Activated naive CD8-positive, alpha-beta T cell treated with anti-CD3 and anti-CD28 coated beads, Interleukin-2, amount 10 ng/mL, durations not matched to agents 7 days and 5 days (primary cell): ENCODE measurements around the gene CCDC194. TPM values are rescaled to one million over a fixed set of nuclear protein-coding genes. Genes with fewer than 3 reads are reported as not detected.

Experiments used
- ATAC-seq: fragments of 150-1000 bp; cut with Tn5 transposase; one replicate; pipeline ENCODE4 v1.10.0; 2021; ENCODE audit warnings: low read depth, moderate library complexity
- POLR2A ChIA-PET: fragments of 350-600 bp; sonication (Branson Sonifier 250); formaldehyde crosslinking; loops from one replicate; lab custom pipeline; 2021; ENCODE audit warnings: antibody characterized with exemption; lab: Charles Lee
- DNase-seq: peaks from one replicate; pipeline ENCODE4 v3.0.0; 2021
- H3K27ac Mint-ChIP-seq: one replicate; pipeline ENCODE4 v1.8.0; 2022; ENCODE audit warnings: mild to moderate bottlenecking, mixed read lengths
- H3K27me3 Mint-ChIP-seq: one replicate; pipeline ENCODE4 v1.8.0; 2022; ENCODE audit warnings: mild to moderate bottlenecking, moderate library complexity, mixed read lengths
- H3K36me3 Mint-ChIP-seq: one replicate; pipeline ENCODE4 v1.8.0; 2021; ENCODE audit warnings: mild to moderate bottlenecking, mixed read lengths
- H3K4me1 Mint-ChIP-seq: one replicate; pipeline ENCODE4 v1.8.0; 2021; ENCODE audit warnings: mixed read lengths
- H3K4me3 Mint-ChIP-seq: one replicate; pipeline ENCODE4 v1.8.0; 2022; ENCODE audit warnings: mild to moderate bottlenecking, moderate library complexity, mixed read lengths
- H3K9me3 Mint-ChIP-seq: one replicate; pipeline ENCODE4 v1.8.0; 2021; ENCODE audit warnings: mixed read lengths
- total RNA-seq, 2 experiments: library from RNA; stranded (reverse); gene quantifications; one replicate each; pipeline ENCODE4 v1.2.3, GENCODE V29; 2021

The CCDC194 gene
- total RNA-seq, 2 experiments from 2014 or later, result 4.7 to 5.4 TPM

DNA sequence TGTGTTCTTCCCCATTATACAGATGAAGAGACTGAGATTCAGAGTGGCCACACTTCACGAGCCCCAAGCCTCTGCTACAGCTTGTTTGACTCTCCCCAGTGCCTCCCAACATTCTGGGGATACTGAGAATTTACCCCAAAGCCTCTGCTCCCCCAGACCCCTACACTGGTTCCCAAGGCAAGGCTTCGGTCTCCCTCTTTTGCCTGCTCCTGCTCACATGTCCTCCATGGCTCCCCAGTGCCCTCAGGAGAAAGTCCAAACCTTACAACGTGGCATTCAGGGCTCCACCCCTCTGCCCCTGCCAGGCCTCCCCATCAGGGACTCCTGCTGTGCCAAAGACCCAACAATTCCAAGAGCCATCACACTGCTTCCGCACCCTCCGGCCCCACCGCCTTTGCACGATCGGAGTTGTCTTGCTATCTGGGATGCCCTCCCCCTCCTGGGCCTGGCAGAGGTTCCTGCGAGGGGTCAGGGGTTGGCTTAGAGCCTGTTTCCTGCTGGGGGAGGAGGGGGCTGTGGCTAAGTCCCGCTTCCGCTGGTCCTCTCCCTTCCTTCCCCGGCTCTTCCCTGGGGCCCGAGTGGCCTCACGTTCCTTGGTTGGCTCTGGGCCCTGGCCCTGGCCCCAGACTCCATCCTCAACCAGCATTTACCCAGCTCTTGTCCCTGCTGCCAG lies 41.3 kb downstream of the CCDC194 start:
- Mint-ChIP-seq H3K36me3 (no peaks in the 10 kb centered on the region), H3K4me1 (peaks cover 16% of the 10 kb centered on the region), H3K27me3 (peaks cover 32% of the 10 kb centered on the region), H3K9me3 (no peaks in the 10 kb centered on the region), H3K27ac (no peak overlapping the region), H3K4me3 (no peak overlapping the region)
- DNase-seq (no peak), ATAC-seq (no peak)
- POLR2A ChIA-PET, result no interaction called here

DNA sequence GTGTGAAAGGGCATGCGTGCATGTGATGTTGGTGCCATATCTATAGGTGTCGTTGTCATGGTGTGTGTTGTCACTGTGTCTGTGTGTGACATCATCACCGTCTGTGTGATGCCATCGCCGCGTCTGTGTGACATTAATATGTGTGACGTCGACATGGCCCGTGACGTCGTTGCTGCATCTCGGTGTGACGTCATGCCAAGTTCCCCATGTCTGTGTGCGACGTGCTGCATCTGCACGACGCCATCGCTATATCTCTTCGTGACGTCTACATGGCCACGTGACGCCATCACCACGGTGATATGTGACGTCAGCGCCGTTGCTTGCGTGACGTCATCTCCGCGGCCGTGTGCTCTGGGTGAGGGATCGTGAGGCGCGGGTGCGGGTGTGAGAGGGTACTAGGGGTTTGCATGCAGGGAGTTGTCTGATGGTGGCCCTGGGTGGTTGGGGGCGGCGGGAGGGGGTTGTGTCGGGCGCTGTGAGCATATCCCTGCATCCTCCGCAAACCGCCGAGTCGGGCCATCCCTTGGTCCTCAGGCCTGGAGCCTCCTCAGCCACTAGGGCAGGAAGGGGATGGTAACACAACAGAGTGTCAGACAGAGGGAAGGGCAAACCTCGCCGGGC lies 42.1 kb downstream of the CCDC194 start:
- POLR2A ChIA-PET, result no interaction called here
- H3K4me1 Mint-ChIP-seq, result peaks cover 19% of the 10 kb centered on the region
- no peaks in the 10 kb centered on the region for H3K9me3 Mint-ChIP-seq
- peaks cover 32% of the 10 kb centered on the region for H3K27me3 Mint-ChIP-seq
- no peaks in the 10 kb centered on the region for H3K36me3 Mint-ChIP-seq
- ATAC-seq (no peak), DNase-seq (no peak)
- peak overlapping the region; percentile 42 for H3K27ac Mint-ChIP-seq
- H3K4me3 Mint-ChIP-seq, result peak overlapping the region; percentile 39

GRCh38 chr19:17348700-17349099 lies 45.3 kb downstream of the CCDC194 start:
- no peaks in the 10 kb centered on the region for H3K36me3 Mint-ChIP-seq
- H3K4me3 Mint-ChIP-seq, result peak overlapping the region; percentile 39
- H3K27ac Mint-ChIP-seq, result no peak overlapping the region
- ATAC-seq (no peak), DNase-seq (no peak)
- POLR2A ChIA-PET, result interaction anchor here (0.6 to 0.7 kb wide), 2 partner anchors 11 to 42 kb away, joined by 3 read pairs; no protein-coding TSS in a partner anchor
- no peaks in the 10 kb centered on the region for H3K9me3 Mint-ChIP-seq
- peaks cover 28% of the 10 kb centered on the region for H3K4me1 Mint-ChIP-seq
- peaks cover 32% of the 10 kb centered on the region for H3K27me3 Mint-ChIP-seq

DNA sequence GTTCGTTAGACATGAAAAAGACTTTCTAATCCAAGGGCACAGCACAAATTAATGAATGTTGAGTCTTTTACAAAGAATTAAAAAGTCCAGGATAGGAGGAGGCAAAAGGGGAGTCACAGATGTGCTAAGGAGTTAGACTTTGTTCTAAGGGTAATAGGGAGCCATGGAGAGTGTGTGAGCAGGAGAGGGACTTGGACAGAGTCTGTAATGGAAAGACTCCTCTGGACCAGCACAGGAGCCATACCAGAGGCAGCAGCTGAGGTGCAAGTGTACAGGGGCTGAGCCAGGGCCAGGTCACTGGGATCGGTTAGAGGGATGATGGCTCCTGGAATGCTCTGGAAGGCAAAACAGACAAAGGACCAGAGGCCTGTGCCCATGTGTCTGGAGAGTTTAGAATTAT lies 46.1 kb downstream of the CCDC194 start:
- no peak overlapping the region for H3K27ac Mint-ChIP-seq
- POLR2A ChIA-PET, result no interaction called here
- ATAC-seq (no peak), DNase-seq (no peak)
- H3K27me3 Mint-ChIP-seq, result peaks cover 32% of the 10 kb centered on the region
- no peak overlapping the region for H3K4me3 Mint-ChIP-seq
- no peaks in the 10 kb centered on the region for H3K36me3 Mint-ChIP-seq
- peaks cover 28% of the 10 kb centered on the region for H3K4me1 Mint-ChIP-seq
- no peaks in the 10 kb centered on the region for H3K9me3 Mint-ChIP-seq

GRCh38 chr19:17347361-17347760 lies 46.6 kb downstream of the CCDC194 start:
- DNase-seq (no peak), ATAC-seq (no peak)
- POLR2A ChIA-PET, result interaction anchor here (1.2 kb wide), 1 partner anchor 35 kb away, joined by 4 read pairs; no protein-coding TSS in a partner anchor
- Mint-ChIP-seq H3K9me3 (no peaks in the 10 kb centered on the region), H3K4me3 (no peak overlapping the region), H3K36me3 (no peaks in the 10 kb centered on the region), H3K4me1 (peaks cover 28% of the 10 kb centered on the region), H3K27me3 (peaks cover 32% of the 10 kb centered on the region), H3K27ac (no peak overlapping the region)

DNA sequence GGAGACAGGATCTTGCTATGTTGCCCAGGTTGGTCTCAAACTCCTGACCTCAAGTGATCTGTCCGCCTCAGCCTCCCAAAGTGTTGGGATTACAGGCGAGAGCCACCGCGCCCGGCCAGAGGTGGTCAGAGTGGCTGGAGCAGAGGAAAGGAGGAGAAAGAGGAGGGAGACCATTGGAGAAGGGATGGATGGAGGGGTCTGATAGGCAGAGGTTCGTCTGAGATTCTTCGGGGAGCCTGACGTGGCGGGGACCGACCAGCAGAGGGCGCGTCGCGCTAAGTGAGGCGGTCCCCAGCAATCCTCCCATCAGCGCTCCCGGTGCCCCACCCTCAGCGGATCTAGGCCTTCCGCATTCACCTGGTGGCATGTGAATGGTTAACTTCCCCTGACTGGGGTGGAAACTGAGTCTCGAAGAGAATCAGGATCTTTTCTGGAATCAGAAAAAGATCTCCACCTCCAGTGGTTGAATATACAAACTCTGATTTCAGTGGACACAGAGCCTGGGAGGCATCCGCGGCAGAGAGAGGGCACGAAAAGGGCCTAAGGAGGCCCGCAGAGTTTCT lies 47.8 kb downstream of the CCDC194 start:
- peak overlapping the region; percentile 70 for H3K27ac Mint-ChIP-seq
- no peaks in the 10 kb centered on the region for H3K9me3 Mint-ChIP-seq
- no peak overlapping the region for H3K4me3 Mint-ChIP-seq
- peak; percentile 95 for ATAC-seq
- POLR2A ChIA-PET, result interaction anchor here (0.7 to 1.2 kb wide), 3 partner anchors 37 to 73 kb away, joined by 3 to 4 read pairs (median 4); no protein-coding TSS in a partner anchor
- no peaks in the 10 kb centered on the region for H3K36me3 Mint-ChIP-seq
- peak; percentile 88 for DNase-seq
- H3K4me1 Mint-ChIP-seq, result peaks cover 20% of the 10 kb centered on the region
- peaks cover 27% of the 10 kb centered on the region for H3K27me3 Mint-ChIP-seq

DNA sequence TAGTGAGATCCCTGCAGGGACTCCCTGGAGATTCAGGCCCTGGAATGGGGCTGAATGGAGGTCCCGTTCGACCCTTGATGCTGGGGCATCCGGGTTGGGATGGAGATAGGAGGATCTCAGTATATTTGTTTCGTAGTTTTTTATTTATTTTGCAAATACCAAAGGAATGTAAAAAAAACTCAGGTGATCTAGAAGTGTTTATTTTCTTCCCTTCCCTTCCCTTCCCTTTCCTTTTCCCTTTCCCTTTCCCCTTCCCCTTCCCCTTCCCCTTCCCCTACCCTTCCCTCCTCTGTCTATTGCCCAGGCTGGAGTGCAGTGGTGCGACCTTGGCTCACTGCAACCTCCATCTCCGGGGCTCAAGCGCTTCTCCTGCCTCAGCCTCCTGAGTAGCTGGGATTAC lies 52.2 kb downstream of the CCDC194 start:
- Mint-ChIP-seq H3K4me1 (peaks cover 16% of the 10 kb centered on the region), H3K9me3 (no peaks in the 10 kb centered on the region), H3K27ac (no peak overlapping the region), H3K27me3 (no peaks in the 10 kb centered on the region), H3K36me3 (no peaks in the 10 kb centered on the region), H3K4me3 (no peak overlapping the region)
- no peak for DNase-seq
- POLR2A ChIA-PET, result interaction anchor here (0.5 kb wide), 1 partner anchor 13 kb away, joined by 3 read pairs; no protein-coding TSS in a partner anchor
- no peak for ATAC-seq

DNA sequence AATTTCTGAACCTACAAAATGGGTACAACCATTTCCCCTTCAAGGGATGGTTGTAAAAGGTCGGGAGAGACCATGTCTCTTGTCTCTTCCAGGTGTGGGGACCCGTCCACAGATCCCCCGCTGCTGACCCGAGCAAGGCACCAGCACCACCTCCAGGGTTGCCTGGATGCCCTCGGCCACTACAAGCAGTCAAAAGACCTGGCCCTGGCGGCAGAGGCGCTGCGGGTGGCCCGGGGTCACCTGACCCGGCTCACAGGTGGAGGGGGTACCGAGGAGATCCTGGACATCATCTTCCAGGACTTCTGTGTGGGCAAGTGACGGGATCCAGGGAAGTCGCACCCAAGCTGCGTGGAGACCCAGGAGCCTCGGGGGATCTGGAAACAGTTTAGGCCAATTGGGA lies 52.6 kb downstream of the CCDC194 start:
- Mint-ChIP-seq H3K36me3 (no peaks in the 10 kb centered on the region), H3K27me3 (no peaks in the 10 kb centered on the region), H3K9me3 (no peaks in the 10 kb centered on the region), H3K4me3 (no peak overlapping the region), H3K27ac (no peak overlapping the region), H3K4me1 (peaks cover 16% of the 10 kb centered on the region)
- ATAC-seq, result no peak
- POLR2A ChIA-PET, result no interaction called here
- DNase-seq, result no peak

DNA sequence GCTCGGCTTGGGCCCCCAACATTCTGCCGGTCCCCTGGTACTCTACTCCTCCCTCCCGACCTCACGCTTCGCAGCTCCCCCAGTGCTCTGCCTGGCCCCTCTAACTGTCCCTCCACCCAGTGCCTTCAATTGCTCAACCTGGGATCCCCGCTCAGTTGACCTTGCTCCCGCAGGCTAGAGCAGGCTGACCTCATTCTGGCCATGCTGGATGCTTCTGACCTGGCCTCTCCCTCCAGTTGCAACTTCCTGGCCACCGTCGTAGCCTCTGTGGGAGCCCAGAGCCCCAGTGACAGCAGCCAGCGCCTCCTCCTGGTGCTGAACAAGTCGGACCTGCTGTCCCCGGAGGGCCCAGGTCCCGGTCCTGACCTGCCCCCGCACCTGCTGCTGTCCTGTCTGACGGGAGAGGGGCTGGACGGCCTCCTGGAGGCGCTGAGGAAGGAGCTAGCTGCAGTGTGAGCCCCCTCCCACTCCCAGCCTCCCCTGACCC lies 53.1 kb downstream of the CCDC194 start:
- no peak overlapping the region for H3K27ac Mint-ChIP-seq
- H3K4me3 Mint-ChIP-seq, result no peak overlapping the region
- POLR2A ChIA-PET, result no interaction called here
- no peaks in the 10 kb centered on the region for H3K27me3 Mint-ChIP-seq
- no peak for DNase-seq
- no peak for ATAC-seq
- H3K36me3 Mint-ChIP-seq, result no peaks in the 10 kb centered on the region
- H3K4me1 Mint-ChIP-seq, result peaks cover 13% of the 10 kb centered on the region
- H3K9me3 Mint-ChIP-seq, result no peaks in the 10 kb centered on the region

Other genes with a start within 250 kb of the CCDC194 start
- gene USE1, start 178.8 kb downstream of the CCDC194 start, total RNA-seq, result 10 to 100 TPM; 30.1 to 31.8 TPM
- 10 to 100 TPM; 31.8 to 39.0 TPM for gene OCEL1, start 168.0 kb downstream of the CCDC194 start, total RNA-seq
- 1 to 10 TPM; 2.3 to 3.0 TPM for gene NR2F6, start 148.3 kb downstream of the CCDC194 start, total RNA-seq
- not detected for gene USHBP1, start 129.5 kb downstream of the CCDC194 start, total RNA-seq
- 100 to 1,000 TPM; 104 to 112 TPM for gene BABAM1, start 126.8 kb downstream of the CCDC194 start, total RNA-seq
- gene ANKLE1, start 112.3 kb downstream of the CCDC194 start, total RNA-seq, result 1 to 10 TPM; 5.7 to 5.8 TPM
- gene ABHD8, start 90.8 kb downstream of the CCDC194 start, total RNA-seq, result 10 to 100 TPM; 12.4 to 12.9 TPM
- 10 to 100 TPM; 88.0 to 92.8 TPM for gene MRPL34, start 88.3 kb downstream of the CCDC194 start, total RNA-seq
- gene DDA1, start 84.6 kb downstream of the CCDC194 start, total RNA-seq, result 10 to 100 TPM; 44.1 to 46.7 TPM
- 10 to 100 TPM; 19.5 to 23.1 TPM for gene ANO8, start 59.3 kb downstream of the CCDC194 start, total RNA-seq
- 10 to 100 TPM; 41.8 to 46.7 TPM for gene GTPBP3, start 56.6 kb downstream of the CCDC194 start, total RNA-seq
- under 1 TPM in 1 of 2 experiments, not detected in 1; 0.68 TPM for gene PLVAP, start 16.9 kb downstream of the CCDC194 start, total RNA-seq
- 100 to 1,000 TPM; 197 to 201 TPM for gene BST2, start 11.4 kb upstream of the CCDC194 start, total RNA-seq
- gene MVB12A, start 25.9 kb upstream of the CCDC194 start, total RNA-seq, result 10 to 100 TPM; 34.1 to 40.3 TPM
- gene TMEM221, start 54.5 kb upstream of the CCDC194 start, total RNA-seq, result not detected
- not detected for gene NXNL1, start 66.7 kb upstream of the CCDC194 start, total RNA-seq
- gene SLC27A1, start 76.3 kb upstream of the CCDC194 start, total RNA-seq, result 1 to 10 TPM; 8.4 to 9.8 TPM
- 10 to 100 TPM; 85.4 to 90.3 TPM for gene PGLS, start 117.5 kb upstream of the CCDC194 start, total RNA-seq
- 10 to 100 TPM; 63.3 to 68.4 TPM for gene COLGALT1, start 161.5 kb upstream of the CCDC194 start, total RNA-seq